Caco-2 (cell line): Measurements from ENCODE around the gene TBX5. TPM values are rescaled to one million over a fixed set of nuclear protein-coding genes. Genes with fewer than 3 reads are reported as not detected.

Experiments used
- BruUV-seq: library from RNA; stranded (reverse); fragments of 400-500 nt; replicated peaks from 2 replicates; lab custom pipeline; 2021; lab: Mats Ljungman, UMichigan
- CTCF ChIA-PET: fragments of 300-600 bp; sonication (Branson Sonifier 250); formaldehyde crosslinking; loops from one replicate; lab custom pipeline; 2022; ENCODE audit warnings: antibody characterized with exemption; lab: Charles Lee
- POLR2A ChIA-PET: fragments of 300-600 bp; sonication (Branson Sonifier 250); formaldehyde crosslinking; loops from one replicate; lab custom pipeline; 2022; ENCODE audit warnings: antibody characterized with exemption; lab: Charles Lee
- DNase-seq, 2 experiments: peaks; one replicate each; pipeline versions ENCODE4 v3.0.0 to v3.0.0-alpha.2; 2020 to 2022
- H3K27me3 ChIP-seq: replicated peaks from 2 replicates; pipeline ENCODE4 v1.6.0; 2011; ENCODE audit warnings: low read length; ENCODE audit not compliant: control insufficient read depth, insufficient read depth
- H3K36me3 ChIP-seq: 2 replicates; pipeline ENCODE4 v1.5.1; 2011; ENCODE audit warnings: low read length; ENCODE audit not compliant: control insufficient read depth, insufficient read depth
- H3K4me1 ChIP-seq: fragments of 250-450 bp; sonication (Bioruptor Pico); 2 replicates; pipeline ENCODE4 v1.5.1; 2020; ENCODE audit warnings: mild to moderate bottlenecking
- H3K4me3 ChIP-seq: 2 replicates; pipeline ENCODE4 v1.5.1; 2011; ENCODE audit warnings: low read depth, mild to moderate bottlenecking, control low read depth, low read length
- H3K9me3 ChIP-seq: fragments of 250-450 bp; sonication (Bioruptor Pico); 2 replicates; pipeline ENCODE4 v1.5.1; 2020; ENCODE audit warnings: mild to moderate bottlenecking, moderate library complexity
- H3K27ac Mint-ChIP-seq: one replicate; pipeline ENCODE4 v1.8.0; 2022; ENCODE audit warnings: mixed read lengths; ENCODE audit not compliant: unreplicated experiment
- H3K27me3 Mint-ChIP-seq: one replicate; pipeline ENCODE4 v1.8.0; 2022; ENCODE audit warnings: mixed read lengths; ENCODE audit not compliant: insufficient read depth, unreplicated experiment
- H3K36me3 Mint-ChIP-seq: one replicate; pipeline ENCODE4 v1.8.0; 2022; ENCODE audit warnings: mild to moderate bottlenecking, mixed read lengths; ENCODE audit not compliant: insufficient read depth, unreplicated experiment
- H3K4me1 Mint-ChIP-seq: one replicate; pipeline ENCODE4 v1.8.0; 2022; ENCODE audit warnings: low read depth, mixed read lengths; ENCODE audit not compliant: unreplicated experiment
- H3K4me3 Mint-ChIP-seq: one replicate; pipeline ENCODE4 v1.8.0; 2022; ENCODE audit warnings: mild to moderate bottlenecking, moderate library complexity, mixed read lengths; ENCODE audit not compliant: unreplicated experiment
- H3K9me3 Mint-ChIP-seq: one replicate; pipeline ENCODE4 v1.8.0; 2022; ENCODE audit warnings: mixed read lengths; ENCODE audit not compliant: unreplicated experiment
- intact Hi-C: fragments of 100-400 bp; cut with micrococcal nuclease; formaldehyde crosslinking; loops from one replicate; pipeline ENCODE4 v1.10.0; 2022; ENCODE audit not compliant: unreplicated experiment
- total RNA-seq: library from RNA; stranded (reverse); gene quantifications from 2 replicates; pipeline ENCODE4 v1.2.3, GENCODE V29; 2022
- TF ChIP-seq, protein P1 (sequence below), 2 experiments: fragments of 200-600 bp in 1 of 2; IDR thresholded peaks; 1 replicate in 1 of 2; 2 replicates in 1 of 2; pipeline versions ENCODE4 v1.5.1 to v1.8.0; 2011 to 2022; ENCODE audit warnings: antibody characterized with exemption in 1 of 2, control low read depth in 1 of 2, inconsistent platforms in 1 of 2, low read depth in 1 of 2, low read length in 1 of 2, mild to moderate bottlenecking in 1 of 2, moderate library complexity in 1 of 2; ENCODE audit not compliant: insufficient read depth in 1 of 2, severe bottlenecking in 1 of 2, unreplicated experiment in 1 of 2

TBX5 gene
- total RNA-seq, 1 experiment from 2014 or later = not detected

DNA sequence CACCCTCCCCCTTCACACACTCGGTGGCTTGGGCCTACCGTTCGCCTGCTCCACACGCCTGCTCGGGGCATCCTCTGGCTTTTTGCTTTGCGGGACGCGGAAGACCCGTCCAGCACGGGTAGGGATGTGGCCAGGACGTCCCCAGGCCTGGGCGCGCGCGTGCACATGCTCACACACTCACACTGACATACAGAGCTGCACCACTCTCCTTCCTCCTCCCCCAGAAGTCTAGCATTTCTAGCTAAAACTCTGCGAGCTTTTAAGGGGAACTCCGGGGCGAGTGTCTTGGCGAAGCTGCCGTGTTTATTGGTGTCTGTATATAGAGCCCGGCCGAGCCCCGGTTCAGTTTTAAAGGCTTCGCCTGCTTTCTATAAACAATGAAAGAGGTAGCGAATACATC lies 5.0 kb downstream of the TBX5 start:
- H3K27me3 Mint-ChIP-seq = peaks cover 25% of the 10 kb centered on the region
- Histone ChIP-seq H3K4me3 (no peak overlapping the region), H3K27me3 (no peaks in the 10 kb centered on the region; the same call in 1 of the 2 replicates), H3K36me3 (no peaks in the 10 kb centered on the region), H3K4me1 (no peaks in the 10 kb centered on the region), H3K9me3 (no peaks in the 10 kb centered on the region)
- DNase-seq = no peak
- CTCF ChIA-PET = no interaction called here
- TF ChIP-seq, protein P1, sequence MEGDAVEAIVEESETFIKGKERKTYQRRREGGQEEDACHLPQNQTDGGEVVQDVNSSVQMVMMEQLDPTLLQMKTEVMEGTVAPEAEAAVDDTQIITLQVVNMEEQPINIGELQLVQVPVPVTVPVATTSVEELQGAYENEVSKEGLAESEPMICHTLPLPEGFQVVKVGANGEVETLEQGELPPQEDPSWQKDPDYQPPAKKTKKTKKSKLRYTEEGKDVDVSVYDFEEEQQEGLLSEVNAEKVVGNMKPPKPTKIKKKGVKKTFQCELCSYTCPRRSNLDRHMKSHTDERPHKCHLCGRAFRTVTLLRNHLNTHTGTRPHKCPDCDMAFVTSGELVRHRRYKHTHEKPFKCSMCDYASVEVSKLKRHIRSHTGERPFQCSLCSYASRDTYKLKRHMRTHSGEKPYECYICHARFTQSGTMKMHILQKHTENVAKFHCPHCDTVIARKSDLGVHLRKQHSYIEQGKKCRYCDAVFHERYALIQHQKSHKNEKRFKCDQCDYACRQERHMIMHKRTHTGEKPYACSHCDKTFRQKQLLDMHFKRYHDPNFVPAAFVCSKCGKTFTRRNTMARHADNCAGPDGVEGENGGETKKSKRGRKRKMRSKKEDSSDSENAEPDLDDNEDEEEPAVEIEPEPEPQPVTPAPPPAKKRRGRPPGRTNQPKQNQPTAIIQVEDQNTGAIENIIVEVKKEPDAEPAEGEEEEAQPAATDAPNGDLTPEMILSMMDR (IDR thresholded peaks at IDR 0.05; ENCODE audit: insufficient read depth in 1 of 2, low read depth in 1 of 2, low read length in 1 of 2, severe bottlenecking in 1 of 2, unreplicated experiment in 1 of 2) = no peak
- intact Hi-C loops = no loop called here
- no peak overlapping the region for H3K27ac Mint-ChIP-seq
- POLR2A ChIA-PET = no interaction called here
- H3K4me1 Mint-ChIP-seq = no peaks in the 10 kb centered on the region
- H3K9me3 Mint-ChIP-seq = no peaks in the 10 kb centered on the region
- no TSS peak for BruUV-seq
- H3K4me3 Mint-ChIP-seq = no peak overlapping the region
- no peaks in the 10 kb centered on the region for H3K36me3 Mint-ChIP-seq

DNA sequence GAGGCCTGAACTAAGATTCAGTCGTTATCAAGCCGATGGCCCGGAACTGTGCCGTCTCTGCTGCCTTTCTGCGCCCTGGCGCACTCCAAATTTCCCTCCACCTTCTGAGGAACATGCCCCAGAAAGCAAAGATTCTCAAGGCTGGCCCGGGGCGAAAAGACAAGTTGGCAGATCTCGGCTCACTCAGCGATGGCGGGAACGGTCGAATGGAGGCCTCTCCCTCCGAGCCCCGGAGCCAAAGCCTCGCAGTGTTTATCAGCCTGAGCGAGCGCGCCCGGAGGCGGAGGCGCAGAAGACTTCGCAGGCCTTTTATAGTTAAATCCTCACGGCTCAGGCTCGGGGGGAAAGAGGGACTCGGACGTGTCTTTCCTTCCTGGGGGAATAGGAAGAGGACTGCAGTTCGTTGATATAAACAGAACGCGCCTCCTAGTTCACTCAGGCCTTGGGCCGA lies 5.6 kb downstream of the TBX5 start:
- no peak for DNase-seq
- BruUV-seq = no TSS peak
- intact Hi-C loops = no loop called here
- H3K36me3 ChIP-seq = no peaks in the 10 kb centered on the region
- Mint-ChIP-seq H3K36me3 (no peaks in the 10 kb centered on the region), H3K4me1 (no peaks in the 10 kb centered on the region), H3K27ac (no peak overlapping the region), H3K27me3 (peaks cover 22% of the 10 kb centered on the region), H3K4me3 (no peak overlapping the region), H3K9me3 (no peaks in the 10 kb centered on the region)
- H3K27me3 ChIP-seq = no peaks in the 10 kb centered on the region; the same call in 1 of the 2 replicates
- ChIA-PET CTCF (no interaction called here), POLR2A (no interaction called here)
- no peaks in the 10 kb centered on the region for H3K9me3 ChIP-seq
- TF ChIP-seq, protein P1 (IDR thresholded peaks at IDR 0.05; ENCODE audit: insufficient read depth in 1 of 2, low read depth in 1 of 2, low read length in 1 of 2, severe bottlenecking in 1 of 2, unreplicated experiment in 1 of 2) = no peak
- H3K4me3 ChIP-seq = no peak overlapping the region
- H3K4me1 ChIP-seq = no peaks in the 10 kb centered on the region

DNA sequence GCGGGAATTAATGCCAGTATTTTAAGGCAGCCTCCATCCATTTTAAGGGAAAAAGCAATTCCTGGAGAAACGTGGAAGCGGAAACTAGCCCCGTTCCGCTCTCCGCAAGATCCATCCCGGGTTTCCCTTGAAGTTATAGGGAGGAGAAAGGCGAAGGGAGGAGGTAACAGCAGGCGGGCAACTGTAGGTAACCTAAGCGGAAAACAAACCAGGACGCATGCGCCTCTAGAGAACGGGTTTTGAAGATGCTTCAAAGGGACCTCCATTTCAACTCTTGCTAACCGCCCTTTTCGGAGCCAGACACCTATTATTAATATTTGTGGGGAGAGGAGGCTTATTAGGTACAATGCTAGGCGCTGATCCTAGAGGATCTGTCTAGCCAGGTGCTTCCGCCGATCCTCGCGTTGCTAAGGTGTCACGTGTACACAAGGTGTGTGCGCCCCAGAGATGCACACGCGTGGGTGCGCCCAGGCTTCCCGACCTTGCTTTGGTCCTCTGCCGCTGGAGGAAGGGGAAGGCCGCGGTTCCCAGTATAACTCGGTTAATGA lies 6.2 kb downstream of the TBX5 start:
- Mint-ChIP-seq H3K27me3 (peaks cover 22% of the 10 kb centered on the region), H3K36me3 (no peaks in the 10 kb centered on the region), H3K27ac (no peak overlapping the region), H3K9me3 (no peaks in the 10 kb centered on the region), H3K4me3 (no peak overlapping the region), H3K4me1 (no peaks in the 10 kb centered on the region)
- Histone ChIP-seq H3K27me3 (no peaks in the 10 kb centered on the region; the same call in 1 of the 2 replicates), H3K4me1 (no peaks in the 10 kb centered on the region), H3K36me3 (no peaks in the 10 kb centered on the region), H3K4me3 (no peak overlapping the region), H3K9me3 (no peaks in the 10 kb centered on the region)
- DNase-seq = no peak
- BruUV-seq = no TSS peak
- TF ChIP-seq, protein P1 (IDR thresholded peaks at IDR 0.05; ENCODE audit: insufficient read depth in 1 of 2, low read depth in 1 of 2, low read length in 1 of 2, severe bottlenecking in 1 of 2, unreplicated experiment in 1 of 2) = no peak
- CTCF ChIA-PET = no interaction called here
- intact Hi-C loops = no loop called here
- POLR2A ChIA-PET = no interaction called here
